ENCODE results near the gene MRPS24.
"Not testable (repeated sequence)": the region's sequence is repeated elsewhere in the genome, so short reads cannot be mapped to it uniquely, and the experiment has no call there.

MRPS24 gene

DNA sequence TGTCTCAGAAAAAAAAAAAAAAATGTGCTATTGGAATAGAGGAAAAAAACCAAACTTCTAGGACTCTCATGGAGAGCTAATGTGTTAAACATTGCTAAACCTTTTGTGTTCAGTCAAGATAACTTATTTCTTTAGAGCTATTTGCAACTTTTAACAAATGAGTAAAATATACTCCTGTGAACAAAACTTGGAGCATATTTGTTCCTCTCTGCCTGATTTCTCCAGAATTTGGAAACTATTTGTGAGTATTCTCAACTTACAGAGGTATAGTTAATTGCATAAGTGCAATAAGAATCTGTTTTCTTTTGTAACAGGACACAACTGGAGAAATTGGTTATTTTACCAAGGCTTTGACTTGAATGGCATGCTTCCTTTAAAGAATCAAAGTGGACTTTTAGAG, 38.4 kb downstream of the MRPS24 start:
- DNase-seq: not testable (repeated sequence)

GRCh38 chr7:43825391-43825808, 43.9 kb downstream of the MRPS24 start:
- no peak for DNase-seq

- DNase-seq: no peak
Observed at GRCh38 chr7:43824963-43825362, 44.4 kb downstream of the MRPS24 start.

- DNase-seq: not testable (repeated sequence)
Observed at GRCh38 chr7:43824513-43824912, 44.8 kb downstream of the MRPS24 start.

GRCh38 chr7:43823941-43824340, 45.4 kb downstream of the MRPS24 start:
- DNase-seq: no peak

- not testable (repeated sequence) for DNase-seq
Observed at GRCh38 chr7:43823425-43823824, 45.9 kb downstream of the MRPS24 start.

Measured in NCI-H187 treated with DMSO at 0.1 percent for 48 hours (cell line).